DND-41 (cell line): Measurements from ENCODE around the gene CCDC144A.
"Not testable (repeated sequence)": the region's sequence is repeated elsewhere in the genome, so short reads cannot be mapped to it uniquely, and the experiment has no call there.

Source experiments
- CTCF ChIP-seq: IDR thresholded peaks from 2 replicates; pipeline ENCODE4 v1.5.1; 2012; ENCODE audit warnings: borderline replicate concordance, low read length, moderate library complexity, mild to moderate bottlenecking; ENCODE audit not compliant: poor library complexity, severe bottlenecking; ENCODE audit errors: extremely low read depth
- EZH2 ChIP-seq: IDR thresholded peaks from 3 replicates; pipeline ENCODE4 v1.6.1; 2012; ENCODE audit warnings: borderline replicate concordance, low read depth, mild to moderate bottlenecking, moderate library complexity, low read length, inconsistent platforms; ENCODE audit not compliant: severe bottlenecking

GRCh38 chr17:16697603-16698002, 7.6 kb downstream of the CCDC144A start:
- not testable (repeated sequence) for TF ChIP-seq CTCF, EZH2
